HuH-7 (cell line): ENCODE data around the gene PRKCE.
A peak's percentile ranks its signal among the peaks of the same experiment; 100 is the strongest.

ENCODE experiments used
- DNase-seq: peaks from one replicate; pipeline ENCODE4 v3.0.0; 2011; ENCODE audit warnings: low spot score

The PRKCE gene

DNA sequence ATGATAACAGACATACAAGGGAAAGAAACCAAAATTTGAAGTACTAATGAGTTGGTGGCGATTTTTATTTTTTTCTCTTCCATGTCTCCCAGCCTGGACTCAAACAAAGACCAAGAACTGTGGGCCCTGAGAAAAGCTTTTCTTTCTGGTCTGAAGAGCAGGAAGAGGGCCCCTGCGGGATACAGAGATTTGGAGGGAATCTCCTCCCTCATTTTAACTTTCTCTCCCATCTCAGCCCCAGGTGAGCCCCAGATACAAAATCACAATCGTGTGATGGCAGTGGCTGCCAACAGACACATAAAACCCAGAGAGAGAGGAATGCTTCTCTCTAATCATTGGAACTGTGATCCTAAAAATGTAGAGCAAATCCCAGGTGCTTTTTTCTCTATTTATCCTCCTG is 19.5 kb upstream of the PRKCE start:
- no peak for DNase-seq

DNA sequence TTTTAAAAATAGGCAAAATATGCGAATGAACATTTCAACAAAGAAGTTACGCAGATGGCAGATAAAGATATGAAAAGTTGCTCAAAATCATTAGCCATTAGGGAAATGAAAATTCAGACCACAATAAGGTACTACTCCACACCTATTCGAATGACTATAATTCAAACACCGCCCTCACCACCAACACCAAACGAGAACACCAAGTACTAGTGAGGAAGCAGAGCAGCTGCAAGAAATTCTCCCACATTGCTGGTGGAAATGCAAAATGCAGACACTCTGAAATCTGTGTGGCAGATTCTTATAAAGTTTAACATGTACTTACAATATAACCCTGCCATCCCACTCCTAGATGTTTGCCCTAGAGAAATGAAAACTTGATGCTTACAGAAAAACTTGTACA is 17.3 kb upstream of the PRKCE start:
- DNase-seq, result no peak

DNA sequence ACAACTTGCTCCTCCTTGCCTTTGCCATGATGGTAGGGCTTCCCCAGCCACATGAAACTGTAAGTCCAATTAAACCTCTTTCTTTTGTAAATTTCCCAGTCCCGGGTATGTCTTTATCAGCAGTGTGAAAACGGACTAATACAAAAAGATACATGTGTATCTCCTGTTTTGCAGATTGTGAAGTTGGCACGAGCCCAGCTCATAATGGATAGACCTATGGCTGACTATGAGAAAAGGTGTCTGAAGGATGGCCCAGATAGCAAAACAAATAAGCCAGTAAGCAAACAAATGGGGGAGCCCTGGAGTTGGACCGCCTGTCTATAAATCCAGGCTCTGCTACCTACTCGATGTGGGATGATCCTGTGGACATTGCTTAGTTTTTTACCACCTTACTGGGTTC is 15.5 kb upstream of the PRKCE start:
- DNase-seq, result no peak

DNA sequence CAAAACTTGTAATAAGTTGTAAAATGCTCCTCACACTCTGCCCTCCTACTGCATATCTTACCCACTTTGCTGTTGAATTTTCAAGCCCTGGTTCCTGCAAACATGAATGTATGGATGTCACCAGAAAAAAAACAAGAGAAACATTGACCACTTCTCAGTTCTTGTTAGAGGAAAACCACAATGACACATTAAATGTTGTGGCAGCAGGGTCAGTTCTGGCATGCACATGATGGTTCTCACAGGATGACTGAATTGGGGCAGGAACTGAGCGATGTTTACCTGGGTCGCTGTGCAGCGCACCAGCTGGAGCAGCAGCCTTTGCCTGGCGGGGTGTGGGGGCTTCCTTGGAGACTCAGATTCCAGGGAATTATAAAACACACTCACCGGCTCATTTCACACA is 14.0 kb upstream of the PRKCE start:
- DNase-seq, result no peak

DNA sequence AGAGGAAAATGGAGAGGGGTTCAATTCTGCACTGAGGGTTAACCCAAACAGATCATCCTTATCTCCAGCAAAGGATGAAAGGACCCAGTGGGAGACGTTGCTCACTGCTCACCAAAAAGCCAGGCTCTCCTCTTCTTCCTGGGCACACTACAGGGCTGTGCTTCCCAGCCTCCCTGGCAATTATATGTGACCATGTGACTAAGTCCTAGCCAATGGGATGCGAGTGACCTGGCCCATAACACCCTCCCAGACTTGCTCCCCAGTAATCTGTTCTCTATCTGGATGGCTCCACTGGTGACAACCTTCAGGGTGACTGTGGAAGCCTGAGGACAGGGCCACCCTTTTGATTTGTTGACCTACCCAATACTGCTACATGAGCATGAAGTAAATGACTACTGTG is 10.9 kb upstream of the PRKCE start:
- no peak for DNase-seq

DNA sequence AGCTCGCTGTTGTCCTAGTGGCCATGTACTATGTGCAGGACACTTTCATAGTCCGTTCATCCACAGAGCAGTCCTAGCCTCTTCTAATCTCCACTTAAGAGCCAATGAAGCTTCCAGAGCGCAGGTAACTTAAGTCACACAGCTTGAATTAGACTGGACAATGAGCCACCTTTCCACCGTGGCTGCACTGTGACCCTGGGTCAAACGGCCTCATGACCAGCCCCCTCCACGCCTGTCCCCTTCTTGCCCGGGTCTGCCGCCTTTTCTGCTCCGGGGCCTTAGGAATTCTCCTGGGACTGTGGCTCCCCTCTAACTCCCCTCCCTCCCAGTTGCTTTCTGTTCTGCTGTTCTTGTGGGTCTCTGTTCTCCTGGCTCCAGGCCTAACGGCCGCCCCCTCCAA is 8.4 kb upstream of the PRKCE start:
- DNase-seq, result peak; percentile 17

DNA sequence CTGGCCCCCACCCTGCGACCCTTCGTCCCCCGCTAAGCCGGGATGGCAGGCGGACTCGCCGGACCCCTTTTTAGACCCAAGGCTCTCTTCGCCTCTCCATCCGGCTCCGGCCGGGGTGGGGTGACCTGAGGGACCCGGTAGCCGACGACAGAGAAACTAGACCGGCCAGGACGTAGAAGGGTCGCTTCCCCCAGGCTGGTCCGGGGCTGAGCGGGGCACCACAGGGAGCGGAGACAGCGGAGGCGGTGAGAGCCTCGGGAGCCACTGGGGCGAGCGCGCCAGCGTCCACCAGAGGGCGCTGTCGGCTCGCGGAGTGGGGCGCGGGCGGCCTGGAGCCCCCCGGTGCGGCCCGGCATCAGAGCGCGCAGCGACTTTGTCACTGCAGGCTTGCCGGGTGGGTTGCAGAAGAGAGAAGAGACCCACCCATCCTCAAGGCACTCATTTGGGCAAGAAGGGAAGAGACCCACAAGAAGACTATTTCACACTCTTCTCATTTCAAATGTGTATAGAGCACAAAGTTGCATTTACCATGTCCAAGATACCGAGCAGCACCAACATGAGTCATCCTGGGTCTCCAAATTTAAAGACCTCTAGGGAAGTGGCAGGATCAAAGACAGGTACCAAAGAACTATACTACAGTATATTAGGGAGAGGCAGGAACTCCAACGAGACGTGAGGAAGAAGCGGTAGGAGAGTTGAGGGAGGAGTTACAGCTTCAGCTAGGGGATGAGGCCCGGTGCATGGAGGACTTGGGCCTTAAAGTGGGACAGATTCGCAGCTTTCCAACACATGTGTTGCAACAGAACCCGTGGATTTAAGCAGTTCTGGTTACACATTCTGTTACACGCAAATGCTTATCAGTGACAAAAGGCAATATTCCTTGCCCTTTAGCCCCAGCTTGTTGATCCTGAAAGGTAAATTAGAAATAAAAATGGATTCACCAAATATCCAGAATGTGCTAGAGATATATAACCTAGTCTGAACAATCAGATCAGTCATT is 7.6 kb upstream of the PRKCE start:
- DNase-seq, result peak; percentile 67

DNA sequence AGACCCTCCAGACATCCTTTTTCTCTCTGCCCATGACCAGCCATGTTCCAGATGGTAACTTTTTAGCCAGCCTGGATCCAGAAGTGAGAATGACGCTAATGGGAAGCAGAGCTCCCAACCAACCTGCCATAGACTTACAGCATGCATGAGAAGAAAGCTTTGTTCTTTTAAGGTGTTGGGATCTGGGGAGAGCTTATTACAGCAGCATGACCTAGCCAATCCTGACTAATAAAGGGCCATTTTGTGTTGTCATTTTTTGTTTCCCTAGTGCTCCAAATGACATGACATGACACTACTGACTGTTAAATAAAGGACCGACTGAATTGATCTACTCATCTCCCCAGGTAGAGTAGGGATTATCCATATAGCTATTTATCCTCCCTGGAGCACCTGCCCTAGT is 5.2 kb upstream of the PRKCE start:
- DNase-seq, result no peak

DNA sequence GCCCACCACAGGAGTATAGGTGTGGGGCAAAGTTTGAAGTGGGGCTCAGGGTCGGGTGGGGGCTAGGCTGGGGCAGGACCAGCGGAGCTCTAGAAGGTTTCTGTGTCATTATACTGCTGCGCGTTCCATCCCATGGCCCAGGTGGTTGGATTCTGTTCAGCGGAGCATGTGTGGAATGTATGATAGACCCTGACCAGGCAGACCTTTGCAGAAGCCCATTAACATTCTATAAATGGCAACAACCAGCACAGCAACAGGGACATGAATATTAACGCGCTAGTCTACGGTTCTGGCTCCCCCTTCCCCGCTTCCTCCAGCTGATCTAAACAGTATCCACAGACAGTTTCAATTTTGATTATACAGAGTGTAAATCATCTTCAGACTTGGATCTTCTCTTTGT is 4.1 kb upstream of the PRKCE start:
- DNase-seq, result no peak

DNA sequence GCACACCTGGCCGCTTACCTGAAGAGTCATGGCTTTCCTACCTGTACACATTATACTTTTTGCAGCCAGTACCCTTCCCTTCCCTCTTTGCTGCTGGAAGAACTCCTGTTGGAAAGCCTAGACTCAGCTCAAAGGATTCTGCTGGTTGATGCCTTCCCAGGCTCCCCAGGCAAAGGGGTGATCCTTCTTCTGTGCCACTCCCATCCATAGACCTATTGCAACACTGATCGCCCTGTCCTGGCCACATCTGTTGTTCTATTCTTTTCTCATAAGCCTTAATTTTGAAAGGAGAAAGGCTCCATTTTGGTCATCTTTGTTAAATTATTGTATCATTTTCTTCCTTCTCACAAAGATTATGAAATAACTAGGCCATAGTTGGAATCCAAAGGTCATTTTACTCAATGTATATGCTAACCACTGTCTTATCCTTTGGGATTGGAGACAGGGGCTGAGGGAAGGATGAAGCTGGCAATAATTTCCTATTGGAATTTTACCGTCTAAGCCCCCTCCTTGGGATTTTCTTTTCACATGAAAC is 3.4 kb upstream of the PRKCE start:
- no peak for DNase-seq

DNA sequence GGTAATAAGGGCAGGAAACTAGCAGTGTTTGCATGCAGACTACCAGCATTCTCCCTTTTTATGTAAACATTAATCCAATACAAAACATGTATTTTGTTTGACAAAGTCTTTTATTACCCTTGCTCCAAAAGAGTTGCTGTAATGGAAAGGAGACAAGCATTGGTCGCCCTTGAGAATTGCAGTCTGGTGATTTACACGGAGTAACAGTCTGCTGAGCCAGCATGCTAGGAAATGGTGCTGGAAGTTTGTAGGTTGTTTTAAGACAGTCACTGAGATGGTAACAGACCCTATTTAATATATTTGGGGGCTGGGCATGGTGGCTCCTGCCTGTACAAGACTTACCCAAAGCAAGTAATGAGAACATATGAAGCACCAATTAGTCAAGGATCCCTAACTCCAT is 2.8 kb upstream of the PRKCE start:
- DNase-seq, result no peak

DNA sequence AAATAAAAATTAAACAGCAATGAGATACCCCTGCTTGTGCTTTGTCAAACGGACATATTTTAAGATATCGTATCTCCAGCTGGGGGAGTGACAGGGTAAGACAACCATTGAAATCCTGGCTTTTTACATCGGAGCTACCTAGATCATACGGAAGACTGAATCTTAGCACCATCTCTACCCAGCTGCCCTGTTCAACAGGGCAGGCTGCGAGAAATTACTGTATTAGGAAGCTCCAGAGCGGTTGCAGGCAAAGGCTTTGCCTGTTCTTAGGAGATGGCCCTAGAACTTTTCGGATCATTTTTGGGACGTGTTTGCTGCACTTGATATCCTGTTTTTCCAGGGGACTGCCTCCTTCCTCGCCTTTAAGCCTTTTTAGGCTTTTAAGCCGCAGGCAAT is 2.0 kb upstream of the PRKCE start:
- peak; percentile 15 for DNase-seq

DNA sequence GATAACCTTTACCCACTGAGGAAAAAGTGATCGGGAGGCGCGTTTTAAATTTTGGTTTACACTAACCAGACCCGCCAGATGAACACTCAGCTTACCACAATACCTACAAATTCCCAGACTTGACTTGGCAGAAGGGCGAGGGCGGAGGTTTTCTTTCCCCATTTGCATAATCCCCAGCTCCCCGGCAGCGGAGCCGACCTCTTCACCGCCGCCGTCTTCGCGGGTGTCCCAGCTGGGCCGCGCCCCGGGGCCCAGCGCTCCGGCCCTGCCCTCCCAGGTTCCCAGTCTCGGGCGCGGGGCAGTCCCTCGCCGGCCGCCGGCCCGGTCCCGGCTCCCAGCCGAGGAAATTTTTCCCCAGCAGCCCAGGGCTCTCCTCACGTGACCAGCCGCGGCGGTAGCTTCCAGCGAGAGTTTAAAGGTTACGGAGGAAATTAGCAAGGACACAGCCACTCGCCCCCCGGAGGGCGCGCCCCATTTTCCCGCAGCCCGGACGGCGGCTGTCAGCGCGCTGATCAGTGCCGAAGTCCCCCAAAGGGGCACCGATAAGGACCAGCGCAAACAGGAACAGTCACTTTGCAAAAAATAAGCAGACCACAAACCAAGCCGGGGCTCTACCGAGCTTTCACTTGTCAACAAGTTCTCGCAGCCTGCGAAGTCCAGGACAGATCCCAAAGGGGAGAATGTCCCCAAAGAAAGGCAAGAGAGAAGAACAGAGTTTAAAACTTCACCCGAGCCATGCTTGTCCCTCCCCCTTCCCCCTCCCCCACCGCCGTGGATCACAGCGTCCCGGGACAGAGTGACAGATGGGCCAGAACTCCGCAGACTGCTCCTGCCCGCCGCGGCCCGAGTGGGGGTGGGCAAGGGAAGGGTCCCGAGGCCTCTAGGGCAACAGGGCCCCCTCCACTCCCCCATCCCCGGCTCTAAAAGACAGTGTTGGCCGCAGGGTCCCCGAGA is 1.3 kb upstream of the PRKCE start:
- peak; percentile 57 for DNase-seq

DNA sequence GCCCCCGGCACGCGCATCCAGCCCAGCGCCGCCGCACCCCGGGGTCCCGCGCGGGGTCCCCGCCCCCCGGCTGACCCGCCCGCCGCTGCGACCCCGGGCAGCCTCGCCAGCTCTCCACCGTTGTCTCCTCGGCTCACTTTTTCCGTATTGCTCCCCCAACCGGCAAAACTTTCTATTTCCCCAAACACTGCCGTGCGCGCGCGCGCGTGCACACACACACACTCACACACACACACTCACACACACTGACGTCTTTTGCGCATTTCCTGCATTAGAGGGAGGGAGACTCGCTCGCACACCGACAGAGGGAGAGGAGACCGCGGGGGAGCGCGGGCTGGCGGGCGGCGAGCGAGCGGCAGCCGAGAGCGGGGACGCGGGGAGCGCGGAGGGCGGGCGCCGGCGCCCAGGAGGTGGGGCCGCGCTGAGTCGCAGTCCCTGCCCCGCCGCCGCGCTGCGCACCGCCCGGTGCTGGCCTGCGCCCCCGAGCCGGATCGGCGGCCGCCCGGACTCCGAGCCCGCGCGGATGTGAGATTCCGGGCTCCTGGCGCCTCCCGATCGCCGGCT is 542 bp upstream of the PRKCE start:
- DNase-seq, result peak; percentile 57

DNA sequence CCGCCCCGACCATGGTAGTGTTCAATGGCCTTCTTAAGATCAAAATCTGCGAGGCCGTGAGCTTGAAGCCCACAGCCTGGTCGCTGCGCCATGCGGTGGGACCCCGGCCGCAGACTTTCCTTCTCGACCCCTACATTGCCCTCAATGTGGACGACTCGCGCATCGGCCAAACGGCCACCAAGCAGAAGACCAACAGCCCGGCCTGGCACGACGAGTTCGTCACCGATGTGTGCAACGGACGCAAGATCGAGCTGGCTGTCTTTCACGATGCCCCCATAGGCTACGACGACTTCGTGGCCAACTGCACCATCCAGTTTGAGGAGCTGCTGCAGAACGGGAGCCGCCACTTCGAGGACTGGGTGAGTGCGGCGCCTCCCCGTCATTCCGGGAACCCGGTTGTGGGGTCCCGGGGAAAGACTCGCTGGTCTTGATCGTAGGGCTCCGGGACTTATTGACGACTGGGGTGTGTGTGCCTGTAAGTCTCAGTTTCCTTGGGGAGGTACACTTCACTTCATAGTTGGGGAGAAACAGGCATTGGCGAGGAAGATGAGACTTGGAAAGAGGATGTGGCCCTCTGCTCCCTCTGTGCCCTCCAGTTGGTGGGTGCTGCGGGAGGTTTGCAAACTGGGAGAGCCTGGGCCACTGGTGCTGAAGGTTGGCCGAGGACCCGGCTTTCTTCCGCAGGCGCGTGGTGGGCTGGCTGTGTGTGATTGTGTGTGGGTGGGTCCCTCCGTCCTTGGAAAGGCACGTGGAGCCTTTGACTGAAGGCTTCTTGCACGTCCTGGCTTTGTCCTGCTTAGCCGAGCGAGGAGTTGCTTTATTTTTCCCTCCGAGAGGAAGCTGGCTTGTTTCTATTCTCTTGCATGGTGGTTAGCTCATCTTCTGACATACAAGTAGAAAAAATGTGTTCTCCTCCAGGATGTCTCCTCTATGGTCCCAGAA is 886 bp downstream of the PRKCE start:
- DNase-seq, result peak; percentile 17

DNA sequence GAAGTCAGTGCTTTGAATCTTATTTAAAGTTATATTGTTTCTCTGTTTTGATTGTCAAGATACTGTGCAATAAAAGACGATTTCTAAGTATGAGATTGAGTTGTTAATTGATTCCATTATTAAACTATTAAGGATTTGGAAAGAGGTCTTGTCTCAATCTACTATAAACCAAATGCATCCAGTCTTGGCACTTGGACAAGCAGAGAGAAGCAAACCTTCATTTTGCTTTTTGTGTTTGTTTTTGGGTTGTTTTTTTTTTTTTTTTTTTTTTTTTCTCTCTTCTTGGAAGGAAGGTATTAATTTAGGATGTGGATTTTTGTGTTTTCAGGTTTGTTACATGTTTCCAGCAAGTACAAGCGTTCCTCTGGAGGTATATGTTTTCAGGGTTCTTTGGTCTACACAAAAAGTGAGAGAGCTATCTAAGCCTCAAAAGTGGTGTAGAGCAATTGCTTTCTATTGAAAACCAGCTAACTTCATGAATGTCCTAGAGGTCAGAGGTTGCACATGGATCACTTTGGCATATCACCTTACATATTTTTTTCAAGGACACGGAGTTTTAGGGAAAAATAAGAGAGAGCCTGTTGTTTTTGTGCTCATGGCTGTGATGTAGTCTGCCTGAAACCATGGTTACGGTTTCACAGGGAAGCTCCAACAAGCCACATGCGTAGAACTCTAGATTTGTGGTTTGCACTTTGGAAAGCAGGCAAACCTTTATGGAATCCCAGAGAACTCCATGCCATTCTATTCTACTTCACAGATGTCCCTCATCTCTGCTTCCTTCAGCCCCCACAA is 1.8 kb downstream of the PRKCE start:
- DNase-seq, result no peak

DNA sequence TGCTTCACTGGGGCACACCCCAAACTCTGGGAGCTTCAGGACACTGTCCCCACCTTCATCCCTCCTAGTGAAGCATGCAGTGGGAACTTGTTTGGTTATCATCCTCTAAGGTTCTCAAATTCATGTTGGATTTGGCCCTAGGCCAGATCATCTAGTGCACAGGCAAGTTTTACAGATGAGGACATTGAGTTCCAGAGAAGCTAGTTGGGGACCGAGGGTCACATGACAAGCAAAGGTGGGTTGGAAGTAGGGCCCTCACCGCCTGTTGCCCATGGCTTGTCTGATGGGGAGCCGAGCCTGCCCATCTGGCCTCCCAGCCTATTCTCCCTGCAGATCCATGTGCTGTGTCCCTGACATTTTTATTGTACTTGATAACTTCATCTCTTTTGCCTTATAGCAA is 2.8 kb downstream of the PRKCE start:
- DNase-seq, result no peak

DNA sequence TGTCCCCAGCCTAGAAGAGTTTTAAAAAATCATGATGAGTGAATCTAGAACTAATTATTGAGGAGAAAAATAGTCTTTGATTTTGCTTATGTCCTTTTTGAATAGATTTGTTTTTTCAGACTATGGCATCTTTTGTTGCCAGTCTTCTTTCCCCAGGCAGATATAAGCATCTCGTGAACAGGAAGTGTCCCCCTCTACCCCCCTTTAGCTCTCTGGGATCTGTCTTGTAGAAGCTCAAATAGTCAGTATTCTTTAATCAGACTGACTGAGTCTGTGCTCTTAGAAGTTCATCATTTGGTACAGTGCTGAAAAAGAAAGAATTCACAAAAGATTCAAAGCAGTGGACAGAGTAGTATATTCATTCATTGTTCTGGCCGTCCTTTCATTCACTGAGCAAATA is 10.4 kb downstream of the PRKCE start:
- no peak for DNase-seq

DNA sequence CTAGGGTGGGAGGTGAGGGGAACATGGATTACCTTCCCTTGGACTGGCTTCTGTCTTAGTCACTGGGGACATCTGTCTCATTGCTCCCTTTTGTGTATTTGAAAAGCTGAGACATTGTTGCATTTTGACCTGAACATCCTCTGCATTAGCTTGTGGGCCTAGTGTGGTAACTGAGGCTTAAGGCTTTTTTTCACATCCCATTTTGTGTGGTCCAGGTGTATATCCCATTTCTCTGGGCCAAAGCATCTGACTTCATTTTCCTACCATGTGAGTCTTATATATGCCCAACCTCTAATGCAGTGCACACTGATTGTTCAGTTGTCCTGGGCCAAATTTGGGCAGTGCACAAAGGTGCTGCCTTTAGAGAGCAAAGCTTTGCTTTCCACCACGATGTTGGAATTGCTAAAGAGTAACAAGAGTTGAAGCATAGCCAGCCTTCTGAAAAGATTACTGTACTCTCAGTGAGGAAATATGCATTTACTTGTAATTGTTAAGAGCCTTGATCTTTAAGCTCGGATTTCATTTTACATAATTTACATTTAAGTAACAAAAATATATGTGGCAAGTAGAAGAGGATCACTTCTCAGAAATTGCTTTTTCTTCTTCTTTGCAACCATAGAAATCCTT is 13.3 kb downstream of the PRKCE start:
- DNase-seq, result no peak

DNA sequence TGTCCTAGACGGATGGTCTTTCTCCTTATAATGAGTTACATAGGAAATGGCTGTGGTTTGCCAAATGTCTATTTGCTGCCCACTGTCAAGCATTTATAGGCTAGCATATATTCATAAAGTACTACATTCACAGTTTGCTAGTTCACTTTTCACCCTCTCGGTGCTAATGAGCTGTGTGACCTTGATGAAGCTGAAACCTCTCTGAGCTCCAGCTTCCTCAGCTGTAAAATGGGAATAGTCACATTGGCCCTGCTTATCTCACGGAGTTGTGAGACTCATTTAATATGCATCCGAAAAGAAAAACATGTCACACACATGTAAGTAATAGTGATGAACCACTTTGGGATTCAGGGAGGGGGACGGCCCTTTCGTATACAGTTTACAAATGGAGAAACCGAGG is 17.0 kb downstream of the PRKCE start:
- no peak for DNase-seq
